Hematopoietic multipotent progenitor cell (in vitro differentiated cells): ENCODE data around the gene ZDHHC16. TPM values are rescaled to one million over a fixed set of nuclear protein-coding genes. Genes with fewer than 3 reads are reported as not detected.
A peak's percentile ranks its signal among the peaks of the same experiment; 100 is the strongest.
"Not testable (repeated sequence)": the region's sequence is repeated elsewhere in the genome, so short reads cannot be mapped to it uniquely, and the experiment has no call there.

Source experiments
- DNase-seq, 3 donors: peaks; one replicate each; pipeline ENCODE4 v3.0.0-alpha.2; 2011 to 2015; ENCODE audit warnings: low read depth in 2 of 3, low spot score in 2 of 3
- total RNA-seq: library from RNA; depleted of rRNA; stranded (reverse); fragments of >200 nt; gene quantifications from one replicate; pipeline ENCODE4 v1.2.3, GENCODE V29; 2012

Gene ZDHHC16
- total RNA-seq, 1 donor = 52.5 TPM

DNA sequence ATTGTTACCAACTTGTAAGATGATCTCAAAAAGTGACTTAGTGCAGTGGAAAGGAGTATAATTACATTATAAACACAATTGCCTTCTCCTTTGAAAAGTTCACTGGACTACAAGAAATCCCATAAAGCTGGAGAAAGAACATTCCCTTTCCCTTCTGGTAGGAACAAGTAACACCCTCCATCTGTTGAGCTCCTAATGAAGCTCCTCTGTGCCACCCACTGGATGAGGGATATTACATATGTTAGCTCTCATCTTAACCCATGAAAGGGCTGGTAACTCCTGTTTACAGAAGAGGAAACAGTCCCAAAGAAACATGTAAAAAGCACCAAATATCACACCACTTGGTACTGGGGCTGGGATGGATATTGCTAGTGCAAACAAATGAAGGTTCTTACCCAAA is 11.9 kb upstream of the ZDHHC16 start:
- DNase-seq = no peak

GRCh38 chr10:97434557-97434956 is 11.4 kb upstream of the ZDHHC16 start:
- DNase-seq = no peak

GRCh38 chr10:97435211-97435610 is 10.8 kb upstream of the ZDHHC16 start:
- no peak for DNase-seq

DNA sequence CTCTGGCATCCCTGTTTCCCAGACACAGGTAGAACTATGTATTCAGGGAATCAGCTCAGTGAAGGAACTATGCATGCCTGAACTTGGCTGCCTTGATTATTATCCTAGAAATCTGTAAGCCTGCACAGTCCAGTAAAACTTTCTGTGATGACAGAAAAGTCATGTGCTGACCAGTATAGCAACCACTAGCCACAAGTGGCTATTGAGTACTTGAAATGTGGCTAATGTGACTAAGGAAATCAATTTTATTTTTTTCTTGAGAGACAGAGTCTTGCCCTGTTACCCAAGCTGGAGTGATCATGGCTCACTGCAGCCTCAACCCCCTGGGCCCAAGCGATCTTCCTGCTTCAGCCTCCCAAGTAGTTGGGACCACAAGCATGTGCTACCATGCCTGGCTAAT is 3.7 kb upstream of the ZDHHC16 start:
- DNase-seq = no peak

GRCh38 chr10:97444212-97444611 is 1.8 kb upstream of the ZDHHC16 start:
- DNase-seq = no peak

- DNase-seq = no peak
Observed at GRCh38 chr10:97445357-97445721, 636 bp upstream of the ZDHHC16 start.

GRCh38 chr10:97450828-97451227 is 4.9 kb downstream of the ZDHHC16 start:
- DNase-seq = no peak

GRCh38 chr10:97451605-97452004 is 5.6 kb downstream of the ZDHHC16 start:
- no peak for DNase-seq

- no peak for DNase-seq
Observed at GRCh38 chr10:97452352-97452751, 6.4 kb downstream of the ZDHHC16 start.

- no peak for DNase-seq
Observed at GRCh38 chr10:97454330-97455036, 8.5 kb downstream of the ZDHHC16 start.

GRCh38 chr10:97456034-97456685 is 10.2 kb downstream of the ZDHHC16 start:
- DNase-seq = no peak

DNA sequence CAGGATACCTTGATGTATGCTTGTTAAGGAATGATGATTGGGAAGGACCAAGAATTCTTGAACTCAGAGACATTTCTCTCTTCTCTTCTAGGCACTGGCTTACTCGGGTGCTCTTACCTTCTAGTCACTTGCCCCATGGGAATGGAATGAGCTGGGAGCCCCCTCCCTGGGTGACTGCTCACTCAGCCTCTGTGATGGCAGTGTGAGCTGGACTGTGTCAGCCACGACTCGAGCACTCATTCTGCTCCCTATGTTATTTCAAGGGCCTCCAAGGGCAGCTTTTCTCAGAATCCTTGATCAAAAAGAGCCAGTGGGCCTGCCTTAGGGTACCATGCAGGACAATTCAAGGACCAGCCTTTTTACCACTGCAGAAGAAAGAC is 10.7 kb downstream of the ZDHHC16 start:
- DNase-seq = no peak

DNA sequence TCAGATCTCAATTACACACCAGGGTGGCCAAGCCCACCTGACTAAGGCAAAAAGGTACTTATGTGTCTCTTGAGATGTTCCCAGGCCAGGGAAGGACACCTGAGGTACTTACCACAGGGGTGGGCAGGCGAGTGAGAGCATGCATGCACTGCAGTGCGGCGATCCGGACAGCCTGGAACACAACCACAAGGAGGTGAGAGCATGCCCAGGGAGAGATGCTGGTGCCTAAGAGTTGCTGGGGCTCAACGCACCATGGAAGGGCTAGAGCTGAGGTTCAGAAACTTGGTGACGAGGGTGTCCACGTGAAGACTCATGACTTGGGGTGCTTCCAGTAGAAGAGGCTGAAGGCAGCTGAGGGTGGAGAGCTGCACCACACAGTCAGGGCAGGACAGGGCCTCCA is 13.1 kb downstream of the ZDHHC16 start:
- no peak for DNase-seq

GRCh38 chr10:97459933-97460332 is 14.0 kb downstream of the ZDHHC16 start:
- no peak for DNase-seq

DNA sequence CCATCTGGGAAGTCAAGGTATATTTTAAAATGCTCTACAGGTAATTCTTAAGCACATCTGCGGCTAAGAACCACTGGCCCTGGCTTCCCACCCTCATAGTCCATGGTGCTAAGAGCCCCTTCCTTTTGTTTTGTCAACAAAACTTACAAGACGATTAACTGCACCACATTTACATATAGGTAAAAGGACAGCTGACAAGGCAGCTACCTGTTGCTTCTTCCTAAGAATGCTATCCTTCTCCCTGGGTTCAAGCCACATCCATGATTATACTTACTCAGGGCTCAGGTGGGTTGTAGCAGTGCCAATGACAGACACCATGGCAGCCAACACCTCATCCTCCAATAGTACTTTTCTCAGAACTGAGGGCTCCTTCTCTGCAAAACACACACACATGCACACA is 16.3 kb downstream of the ZDHHC16 start:
- no peak for DNase-seq

DNA sequence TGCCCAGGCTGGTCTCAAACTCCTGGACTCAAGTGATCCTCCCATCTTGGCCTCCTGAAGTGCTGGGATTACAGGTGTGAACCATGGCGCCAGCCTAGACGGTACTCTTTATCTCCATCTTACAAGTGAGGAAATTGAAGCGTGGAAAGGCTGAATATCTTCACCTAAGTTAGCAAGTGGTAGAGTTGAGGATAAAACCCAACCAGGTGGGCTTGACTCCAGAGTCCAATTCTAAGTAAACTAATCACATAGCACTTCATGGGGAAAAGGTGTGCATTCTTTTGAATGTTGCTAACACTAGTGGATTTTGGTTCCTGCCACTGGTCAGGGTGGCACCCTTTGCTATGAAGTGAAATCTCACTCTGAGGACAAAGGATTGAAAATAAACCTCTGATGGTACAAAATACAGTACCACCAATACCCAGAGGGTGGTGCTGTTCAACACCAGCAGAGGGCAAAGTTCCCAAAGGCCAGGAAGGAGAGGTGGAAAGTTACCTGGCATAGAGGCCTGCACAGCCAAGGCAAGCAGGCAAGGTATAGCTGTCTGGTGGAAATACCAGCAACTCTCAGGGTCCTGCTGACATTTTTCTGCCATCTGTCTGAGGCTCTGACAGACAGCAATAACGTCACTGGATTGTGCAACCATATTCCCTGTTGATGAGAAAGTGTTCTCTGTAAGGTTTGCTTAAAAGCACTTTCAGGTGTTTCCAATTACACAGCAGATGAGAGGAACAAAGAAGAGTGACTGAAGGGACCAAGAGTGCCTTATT is 17.6 kb downstream of the ZDHHC16 start:
- peak; percentile 17 to 56 (median 25) for DNase-seq

DNA sequence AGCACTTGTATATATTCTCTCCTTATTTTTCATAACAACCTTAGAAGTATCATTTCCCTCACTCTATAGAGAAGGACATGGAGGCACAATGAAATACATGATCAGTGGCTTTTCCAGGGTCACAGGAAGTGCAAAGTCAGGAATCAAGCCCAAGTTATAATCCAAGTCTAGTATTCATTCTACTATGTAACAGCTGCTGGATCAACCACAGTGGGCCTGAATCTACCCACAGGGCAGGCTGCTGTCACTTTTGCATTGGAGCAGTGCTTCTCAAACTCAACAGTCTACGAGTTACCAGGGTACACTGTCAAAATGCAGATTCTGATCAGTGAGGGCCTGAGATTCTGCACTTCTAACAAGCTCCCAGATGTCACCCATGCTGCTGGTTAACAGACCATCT is 18.3 kb downstream of the ZDHHC16 start:
- DNase-seq = no peak

DNA sequence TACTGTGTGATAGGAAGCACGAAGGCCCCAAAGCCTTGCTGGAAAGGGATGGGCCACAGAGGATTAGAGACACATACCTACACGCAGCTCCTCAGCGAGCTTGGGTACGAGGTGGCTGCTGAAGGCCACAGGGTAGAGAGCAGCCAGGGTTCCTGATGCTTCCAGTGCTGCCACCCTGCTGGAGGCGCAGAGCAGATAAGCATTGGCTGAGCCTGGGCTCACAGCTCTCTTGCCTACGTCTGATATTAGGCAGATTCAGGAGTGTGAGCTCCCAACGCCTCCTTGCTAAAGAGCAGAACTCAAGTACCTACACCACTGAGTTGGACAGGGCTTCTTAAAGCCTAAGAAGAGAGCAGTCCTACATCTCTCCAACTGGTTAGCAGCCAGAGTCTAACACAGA is 20.0 kb downstream of the ZDHHC16 start:
- no peak for DNase-seq

DNA sequence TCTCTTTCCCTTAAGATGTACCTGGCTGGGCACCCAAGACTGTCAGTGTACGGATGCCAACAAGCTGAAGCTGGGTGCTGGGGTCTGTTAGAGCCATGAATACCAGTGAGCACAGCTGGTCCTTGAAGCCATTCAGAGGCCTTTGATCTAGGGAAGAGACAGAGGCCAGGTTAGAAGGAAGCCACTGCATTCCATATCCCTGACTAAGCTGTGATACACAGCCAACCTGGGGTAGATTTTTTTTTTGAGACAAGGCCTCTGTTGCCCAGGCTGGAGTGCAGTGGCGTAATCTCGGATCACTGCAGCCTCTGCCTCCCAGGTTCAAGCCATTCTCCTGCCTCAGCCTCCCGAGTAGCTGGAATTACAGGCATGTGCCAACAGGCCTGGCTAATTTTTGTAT is 20.8 kb downstream of the ZDHHC16 start:
- DNase-seq = no peak

DNA sequence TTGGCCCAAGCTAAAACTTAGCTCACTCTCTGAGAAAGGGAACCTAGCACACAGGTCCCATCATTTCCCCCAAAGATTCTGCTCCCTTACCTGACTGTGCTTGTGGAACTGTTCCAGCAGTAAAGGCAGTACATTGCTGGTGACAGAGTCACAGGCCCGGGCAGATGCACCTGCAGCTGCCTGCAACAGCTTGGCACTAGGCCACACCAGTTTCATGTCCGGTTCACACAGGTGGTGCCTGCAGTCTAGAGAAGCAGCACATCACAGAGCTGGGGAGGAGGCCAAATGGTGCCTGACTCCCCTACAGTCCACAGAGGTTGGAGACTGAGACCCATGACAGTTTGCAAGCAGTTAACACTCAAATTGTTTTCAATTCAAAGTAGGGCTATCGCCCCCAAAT is 22.2 kb downstream of the ZDHHC16 start:
- no peak for DNase-seq

GRCh38 chr10:97468781-97469180 is 22.8 kb downstream of the ZDHHC16 start:
- DNase-seq = not testable (repeated sequence)

GRCh38 chr10:97474918-97475317 is 28.9 kb downstream of the ZDHHC16 start:
- DNase-seq = no peak
